Upper lobe of left lung (tissue), 4 donors: Measurements from ENCODE around the gene WEE1.

Experiments
- POLR2A ChIP-seq, 4 donors: fragments of 450-650 bp; IDR thresholded peaks; one replicate each; pipeline ENCODE4 v1.5.1; 2016 to 2017; ENCODE audit warnings: antibody characterized with exemption in 4 of 4, mild to moderate bottlenecking in 2 of 4
- POLR2AphosphoS5 ChIP-seq, 2 donors: sonication (generic); formaldehyde crosslinking; IDR thresholded peaks; one replicate each; pipeline ENCODE4 v1.5.1; 2017; ENCODE audit warnings: antibody characterized with exemption in 2 of 2

DNA sequence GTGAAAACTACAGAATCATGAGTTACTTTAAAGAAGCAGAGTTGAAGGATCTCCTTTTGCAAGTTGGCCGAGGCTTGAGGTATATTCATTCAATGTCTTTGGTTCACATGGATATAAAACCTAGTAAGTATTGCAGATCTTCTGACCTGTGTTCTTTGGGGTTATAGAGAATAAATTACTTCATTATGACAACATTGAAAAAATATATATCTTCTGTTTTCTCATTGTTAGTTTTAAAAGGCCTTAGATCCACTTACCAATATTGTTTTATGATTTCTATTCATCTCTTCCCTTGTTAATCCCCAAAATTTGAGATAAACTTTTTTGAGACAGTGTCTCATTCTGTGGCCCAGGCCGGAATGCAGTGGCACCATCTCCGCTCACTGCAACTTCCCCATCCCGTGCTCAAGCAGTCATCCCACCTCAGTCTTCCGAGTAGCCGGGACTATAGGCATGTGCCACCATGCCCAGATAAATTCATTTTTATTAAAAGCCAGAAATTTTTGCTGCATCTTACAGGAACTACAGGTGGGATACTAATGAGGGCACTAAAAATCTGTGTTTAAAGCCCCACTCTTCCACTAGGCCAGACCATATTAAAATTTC lies 8.2 kb downstream of the WEE1 start:
- TF ChIP-seq POLR2AphosphoS5 (IDR thresholded peaks at IDR 0.05): no peak
- TF ChIP-seq POLR2A (IDR thresholded peaks at IDR 0.05): no peak
